ENCODE data around the gene GUCA2A. TPM values are rescaled to one million over a fixed set of nuclear protein-coding genes. Genes with fewer than 3 reads are reported as not detected.

The GUCA2A gene
- total and polyA plus RNA-seq, 2 of the 8 experiments (the other 6 are each of a cell fraction or from before 2014, with no cell fraction given) = not detected

DNA sequence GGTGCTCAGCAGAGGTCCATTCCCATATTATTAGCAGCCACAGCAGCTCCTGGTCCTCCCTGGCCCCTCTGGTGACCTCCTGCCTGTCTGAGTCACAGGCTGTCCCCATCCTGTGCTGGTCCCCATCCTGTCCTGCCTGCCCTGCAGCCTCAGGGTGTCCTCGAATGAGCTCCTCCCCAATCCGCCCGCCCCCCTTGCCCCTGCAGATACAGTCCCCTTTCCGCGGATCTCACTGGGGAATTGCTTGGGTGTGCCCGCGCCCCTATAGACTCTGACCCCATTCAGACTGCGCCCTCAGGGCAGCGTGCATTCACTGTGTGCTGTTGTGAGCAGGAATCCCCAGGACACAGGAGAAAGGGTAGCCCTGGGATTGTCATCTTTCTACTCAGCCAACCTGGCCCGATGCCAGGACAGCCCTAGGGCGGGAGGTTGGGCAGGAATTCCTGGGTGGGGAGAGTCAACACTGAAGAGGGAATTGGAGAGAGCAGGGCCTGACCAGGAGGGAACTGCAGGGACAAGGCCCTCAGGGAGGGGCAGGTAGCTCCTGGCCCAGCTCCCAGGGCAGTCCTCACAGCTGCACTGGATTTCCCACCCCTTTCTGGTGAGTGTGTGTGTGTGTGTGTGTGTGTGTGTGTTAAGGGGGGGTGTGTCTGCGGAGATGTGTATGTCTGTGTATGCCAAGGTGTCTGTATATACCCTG lies 1.1 kb upstream of the GUCA2A start (continued):
- TF ChIP-seq CHD7 (IDR thresholded peaks at IDR 0.05; ENCODE audit: insufficient replicate concordance, low read length) = no peak
- no peak for TF ChIP-seq ASH2L (IDR thresholded peaks at IDR 0.05; ENCODE audit: low read length)
- TF ChIP-seq RXRA (IDR thresholded peaks at IDR 0.05; ENCODE audit: insufficient read depth, low read depth, low read length) = no peak
- no peak for TF ChIP-seq CTBP2 (IDR thresholded peaks at IDR 0.05; ENCODE audit: borderline replicate concordance, insufficient read depth, insufficient read length, low read length)
- no peak for TF ChIP-seq SP1 (IDR thresholded peaks at IDR 0.05; ENCODE audit: low read depth, low read length)
- TF ChIP-seq USF2 (IDR thresholded peaks at IDR 0.05; ENCODE audit: low read length) = no peak
- no peak for TF ChIP-seq EZH2 (IDR thresholded peaks at IDR 0.05; ENCODE audit: low read depth, low read length, severe bottlenecking)
- no peak for TF ChIP-seq KDM5A (IDR thresholded peaks at IDR 0.05; ENCODE audit: low read length)
- no peak for TF ChIP-seq RNF2 (IDR thresholded peaks at IDR 0.05; ENCODE audit: borderline replicate concordance, low read depth, low read length, missing control alignments, poor library complexity, severe bottlenecking)

Data from H1 (cell line).